ENCODE results near the gene CACNA1B.

DNA sequence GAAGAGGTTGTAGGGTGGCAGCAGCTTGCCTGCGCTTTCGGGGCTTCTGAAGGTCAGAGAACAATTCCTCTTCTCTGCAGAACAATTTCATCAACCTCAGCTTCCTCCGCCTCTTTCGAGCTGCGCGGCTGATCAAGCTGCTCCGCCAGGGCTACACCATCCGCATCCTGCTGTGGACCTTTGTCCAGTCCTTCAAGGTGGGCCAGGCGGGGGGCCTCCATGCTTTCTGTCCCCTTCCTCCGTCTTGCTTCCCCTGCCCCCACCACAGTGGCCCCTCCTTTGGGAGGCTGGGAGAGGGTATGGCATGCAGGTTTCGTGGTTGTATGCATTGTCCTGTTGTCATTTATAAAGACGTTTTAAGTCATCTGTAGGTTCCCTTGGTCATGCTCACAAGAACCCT, 195.8 kb downstream of the CACNA1B start:
- TF ChIP-seq, protein P1, sequence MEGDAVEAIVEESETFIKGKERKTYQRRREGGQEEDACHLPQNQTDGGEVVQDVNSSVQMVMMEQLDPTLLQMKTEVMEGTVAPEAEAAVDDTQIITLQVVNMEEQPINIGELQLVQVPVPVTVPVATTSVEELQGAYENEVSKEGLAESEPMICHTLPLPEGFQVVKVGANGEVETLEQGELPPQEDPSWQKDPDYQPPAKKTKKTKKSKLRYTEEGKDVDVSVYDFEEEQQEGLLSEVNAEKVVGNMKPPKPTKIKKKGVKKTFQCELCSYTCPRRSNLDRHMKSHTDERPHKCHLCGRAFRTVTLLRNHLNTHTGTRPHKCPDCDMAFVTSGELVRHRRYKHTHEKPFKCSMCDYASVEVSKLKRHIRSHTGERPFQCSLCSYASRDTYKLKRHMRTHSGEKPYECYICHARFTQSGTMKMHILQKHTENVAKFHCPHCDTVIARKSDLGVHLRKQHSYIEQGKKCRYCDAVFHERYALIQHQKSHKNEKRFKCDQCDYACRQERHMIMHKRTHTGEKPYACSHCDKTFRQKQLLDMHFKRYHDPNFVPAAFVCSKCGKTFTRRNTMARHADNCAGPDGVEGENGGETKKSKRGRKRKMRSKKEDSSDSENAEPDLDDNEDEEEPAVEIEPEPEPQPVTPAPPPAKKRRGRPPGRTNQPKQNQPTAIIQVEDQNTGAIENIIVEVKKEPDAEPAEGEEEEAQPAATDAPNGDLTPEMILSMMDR (IDR thresholded peaks at IDR 0.05) = no peak
- TF ChIP-seq POLR2A (IDR thresholded peaks at IDR 0.05) = no peak
